Right atrium auricular region (tissue), 2 donors: Measurements from ENCODE around the gene CYTH1. TPM values are rescaled to one million over a fixed set of nuclear protein-coding genes. Genes with fewer than 3 reads are reported as not detected.
A peak's percentile ranks its signal among the peaks of the same experiment; 100 is the strongest.

ENCODE experiments used
- DNase-seq: peaks from one replicate; pipeline ENCODE4 v3.0.0-alpha.2; 2019; ENCODE audit warnings: low spot score
- H3K27ac ChIP-seq, 2 donors: fragments of 200-600 bp; sonication (generic); 1 replicate in 1 of 2; 2 replicates in 1 of 2; pipeline ENCODE4 v1.5.1; 2016 to 2019
- H3K27me3 ChIP-seq, 2 donors: fragments of 200-600 bp; sonication (generic); one replicate each; pipeline versions ENCODE4 v1.5.1 to v1.6.0; 2017 to 2019
- H3K36me3 ChIP-seq: fragments of 200-600 bp; sonication (generic); one replicate; pipeline ENCODE4 v1.5.1; 2016
- H3K4me1 ChIP-seq, 2 donors: fragments of 200-600 bp; sonication (generic); one replicate each; pipeline versions ENCODE4 v1.5.1 to v1.6.0; 2017 to 2019
- H3K4me3 ChIP-seq, 2 donors: fragments of 200-600 bp; sonication (generic); 1 replicate in 1 of 2; 2 replicates in 1 of 2; pipeline ENCODE4 v1.5.1; 2017 to 2019; ENCODE audit warnings: mild to moderate bottlenecking in 1 of 2, moderate library complexity in 1 of 2
- H3K9me3 ChIP-seq, 2 donors: fragments of 200-600 bp; sonication (generic); one replicate each; pipeline ENCODE4 v1.5.1; 2019
- CTCF ChIP-seq, 2 donors: fragments of 200-600 bp; sonication (generic); IDR thresholded peaks; one replicate each; pipeline ENCODE4 v1.5.1; 2019; ENCODE audit warnings: antibody characterized with exemption in 2 of 2
- total RNA-seq, 2 donors: library from RNA; depleted of rRNA; stranded (reverse); fragments of >200 nt; gene quantifications; one replicate each; pipeline ENCODE4 v1.1.0, GENCODE V29; 2016

The CYTH1 gene
- total RNA-seq, 2 donors from 2014 or later = 23.8 to 31.0 TPM

GRCh38 chr17:78710607-78711006 is 71.5 kb downstream of the CYTH1 start:
- H3K27ac ChIP-seq = no peak overlapping the region
- no peak for DNase-seq
- no peaks in the 10 kb centered on the region for H3K9me3 ChIP-seq
- peaks cover 6% of the 10 kb centered on the region for H3K36me3 ChIP-seq
- TF ChIP-seq CTCF (IDR thresholded peaks at IDR 0.05) = no peak
- no peaks in the 10 kb centered on the region for H3K27me3 ChIP-seq
- peaks cover 0 to 31% of the 10 kb centered on the region in 2 donors for H3K4me1 ChIP-seq
- H3K4me3 ChIP-seq = no peak overlapping the region

- peaks cover 6% of the 10 kb centered on the region for H3K36me3 ChIP-seq
- no peak overlapping the region for H3K27ac ChIP-seq
- no peaks in the 10 kb centered on the region for H3K9me3 ChIP-seq
- no peaks in the 10 kb centered on the region for H3K27me3 ChIP-seq
- no peak for TF ChIP-seq CTCF (IDR thresholded peaks at IDR 0.05)
- DNase-seq = no peak
- H3K4me1 ChIP-seq = peaks cover 0 to 23% of the 10 kb centered on the region in 2 donors
- no peak overlapping the region for H3K4me3 ChIP-seq
Observed at GRCh38 chr17:78709751-78710181, 72.3 kb downstream of the CYTH1 start.

GRCh38 chr17:78709119-78709681 is 72.9 kb downstream of the CYTH1 start:
- no peaks in the 10 kb centered on the region for H3K27me3 ChIP-seq
- no peak for DNase-seq
- no peak overlapping the region for H3K27ac ChIP-seq
- peaks cover 6% of the 10 kb centered on the region for H3K36me3 ChIP-seq
- peaks cover 0 to 19% of the 10 kb centered on the region in 2 donors for H3K4me1 ChIP-seq
- no peak overlapping the region for H3K4me3 ChIP-seq
- no peaks in the 10 kb centered on the region for H3K9me3 ChIP-seq
- TF ChIP-seq CTCF (IDR thresholded peaks at IDR 0.05) = no peak

- H3K27me3 ChIP-seq = no peaks in the 10 kb centered on the region
- DNase-seq = peak; percentile 77
- H3K4me1 ChIP-seq = peaks cover 0 to 19% of the 10 kb centered on the region in 2 donors
- no peak overlapping the region for H3K27ac ChIP-seq
- no peak overlapping the region for H3K4me3 ChIP-seq
- peak; percentile 60 to 88 for TF ChIP-seq CTCF (IDR thresholded peaks at IDR 0.05)
- H3K36me3 ChIP-seq = peaks cover 6% of the 10 kb centered on the region
- no peaks in the 10 kb centered on the region for H3K9me3 ChIP-seq
Observed at GRCh38 chr17:78708510-78708973, 73.5 kb downstream of the CYTH1 start.

GRCh38 chr17:78707923-78708322 is 74.2 kb downstream of the CYTH1 start:
- Histone ChIP-seq H3K36me3 (peaks cover 6% of the 10 kb centered on the region), H3K27ac (no peak overlapping the region), H3K4me3 (no peak overlapping the region), H3K27me3 (no peaks in the 10 kb centered on the region), H3K4me1 (peaks cover 0 to 19% of the 10 kb centered on the region in 2 donors), H3K9me3 (no peaks in the 10 kb centered on the region)
- no peak for TF ChIP-seq CTCF (IDR thresholded peaks at IDR 0.05)
- DNase-seq = no peak

GRCh38 chr17:78707016-78707415 is 75.1 kb downstream of the CYTH1 start:
- DNase-seq = no peak
- Histone ChIP-seq H3K27me3 (no peaks in the 10 kb centered on the region), H3K4me1 (peaks cover 0 to 16% of the 10 kb centered on the region in 2 donors), H3K27ac (no peak overlapping the region), H3K36me3 (peaks cover 12% of the 10 kb centered on the region), H3K4me3 (no peak overlapping the region), H3K9me3 (no peaks in the 10 kb centered on the region)
- TF ChIP-seq CTCF (IDR thresholded peaks at IDR 0.05) = no peak
